ENCODE measurements around the gene CRPPA.
"Not testable (repeated sequence)": the region's sequence is repeated elsewhere in the genome, so short reads cannot be mapped to it uniquely, and the experiment has no call there.

The CRPPA gene

DNA sequence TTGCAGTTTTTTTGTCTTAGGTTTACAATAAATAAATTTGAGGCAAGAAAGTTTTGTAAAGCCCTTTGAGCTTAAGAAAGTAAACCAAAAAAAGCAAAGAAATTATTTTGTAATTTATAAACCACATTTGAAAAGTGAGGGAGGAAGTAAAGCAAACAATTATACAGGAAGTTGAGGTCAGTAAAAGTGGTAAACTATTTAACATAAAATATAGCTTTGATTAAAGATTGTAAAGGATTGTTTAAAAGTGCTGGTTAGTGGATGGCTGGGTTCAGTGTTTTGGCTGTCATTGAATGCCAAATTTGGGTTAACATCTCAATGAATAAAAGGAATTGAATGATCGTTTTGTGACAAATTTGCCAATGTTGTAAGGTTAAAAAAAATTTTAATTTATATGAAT, 34.3 kb upstream of the CRPPA start:
- TF ChIP-seq, protein P1, sequence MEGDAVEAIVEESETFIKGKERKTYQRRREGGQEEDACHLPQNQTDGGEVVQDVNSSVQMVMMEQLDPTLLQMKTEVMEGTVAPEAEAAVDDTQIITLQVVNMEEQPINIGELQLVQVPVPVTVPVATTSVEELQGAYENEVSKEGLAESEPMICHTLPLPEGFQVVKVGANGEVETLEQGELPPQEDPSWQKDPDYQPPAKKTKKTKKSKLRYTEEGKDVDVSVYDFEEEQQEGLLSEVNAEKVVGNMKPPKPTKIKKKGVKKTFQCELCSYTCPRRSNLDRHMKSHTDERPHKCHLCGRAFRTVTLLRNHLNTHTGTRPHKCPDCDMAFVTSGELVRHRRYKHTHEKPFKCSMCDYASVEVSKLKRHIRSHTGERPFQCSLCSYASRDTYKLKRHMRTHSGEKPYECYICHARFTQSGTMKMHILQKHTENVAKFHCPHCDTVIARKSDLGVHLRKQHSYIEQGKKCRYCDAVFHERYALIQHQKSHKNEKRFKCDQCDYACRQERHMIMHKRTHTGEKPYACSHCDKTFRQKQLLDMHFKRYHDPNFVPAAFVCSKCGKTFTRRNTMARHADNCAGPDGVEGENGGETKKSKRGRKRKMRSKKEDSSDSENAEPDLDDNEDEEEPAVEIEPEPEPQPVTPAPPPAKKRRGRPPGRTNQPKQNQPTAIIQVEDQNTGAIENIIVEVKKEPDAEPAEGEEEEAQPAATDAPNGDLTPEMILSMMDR (IDR thresholded peaks at IDR 0.05; ENCODE audit: borderline replicate concordance, insufficient read depth, low read depth, low read length): no peak
- H3K4me3 ChIP-seq (ENCODE audit: low read depth, low read length): no peak overlapping the region

DNA sequence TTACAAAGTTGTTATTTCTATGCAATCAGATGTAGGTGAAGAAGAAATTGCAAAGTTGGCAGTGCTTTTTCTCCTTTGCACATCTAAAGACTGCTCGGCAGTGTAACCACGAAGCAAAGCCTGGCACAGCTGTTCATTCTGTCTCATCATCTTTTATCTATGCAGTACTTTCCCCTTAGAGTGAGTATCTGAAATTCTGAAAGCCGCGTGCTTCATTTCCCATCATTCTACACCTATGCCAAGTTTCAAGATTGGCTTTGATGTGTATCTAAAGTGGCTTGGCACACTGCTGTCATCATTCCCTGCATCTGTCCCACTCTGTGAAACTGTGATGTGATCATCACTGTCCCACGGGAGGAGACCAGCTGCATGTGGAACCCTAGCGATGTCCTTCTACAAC, 29.0 kb upstream of the CRPPA start:
- TF ChIP-seq, protein P1 (IDR thresholded peaks at IDR 0.05; ENCODE audit: borderline replicate concordance, insufficient read depth, low read depth, low read length): no peak
- H3K4me3 ChIP-seq (ENCODE audit: low read depth, low read length): no peak overlapping the region

DNA sequence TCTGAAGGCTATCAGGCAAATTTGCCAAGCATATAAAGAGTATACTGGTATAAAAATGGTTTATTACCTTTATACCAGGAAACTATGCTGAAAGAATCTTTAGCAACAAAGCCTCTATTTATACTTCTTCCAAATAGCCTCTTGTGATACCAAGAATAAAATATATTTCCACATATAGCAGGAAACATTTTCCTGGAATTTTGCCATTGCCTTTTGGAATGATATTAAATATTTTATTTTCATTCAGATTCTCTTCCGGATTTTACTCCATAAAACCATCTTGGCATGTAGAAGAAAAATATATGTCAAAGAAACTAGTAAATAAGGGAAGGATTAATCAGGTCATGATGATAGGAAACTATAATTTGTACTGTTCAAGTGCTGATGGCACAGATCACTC, 26.5 kb upstream of the CRPPA start:
- H3K4me3 ChIP-seq (ENCODE audit: low read depth, low read length): no peak overlapping the region
- TF ChIP-seq, protein P1 (IDR thresholded peaks at IDR 0.05; ENCODE audit: borderline replicate concordance, insufficient read depth, low read depth, low read length): no peak

DNA sequence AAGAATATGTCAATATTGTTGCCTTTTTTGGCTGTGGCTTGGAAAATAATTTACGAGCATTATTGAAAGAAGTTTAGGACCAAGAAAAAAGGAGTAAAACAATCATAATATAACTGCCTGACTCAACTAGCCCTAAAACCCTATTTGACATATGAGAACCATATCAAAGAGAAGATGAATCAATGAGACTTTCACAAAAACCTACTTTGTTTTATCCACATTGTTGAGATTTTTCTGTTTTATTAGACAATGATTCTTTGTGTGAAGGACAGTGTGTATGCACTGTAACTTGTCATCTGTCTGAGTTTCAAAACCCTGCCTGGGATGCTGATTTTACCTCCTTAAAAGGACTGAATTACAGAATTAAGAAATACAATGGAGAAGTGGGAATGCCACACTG, 25.2 kb upstream of the CRPPA start:
- TF ChIP-seq, protein P1 (IDR thresholded peaks at IDR 0.05; ENCODE audit: borderline replicate concordance, insufficient read depth, low read depth, low read length): no peak
- H3K4me3 ChIP-seq (ENCODE audit: low read depth, low read length): no peak overlapping the region

DNA sequence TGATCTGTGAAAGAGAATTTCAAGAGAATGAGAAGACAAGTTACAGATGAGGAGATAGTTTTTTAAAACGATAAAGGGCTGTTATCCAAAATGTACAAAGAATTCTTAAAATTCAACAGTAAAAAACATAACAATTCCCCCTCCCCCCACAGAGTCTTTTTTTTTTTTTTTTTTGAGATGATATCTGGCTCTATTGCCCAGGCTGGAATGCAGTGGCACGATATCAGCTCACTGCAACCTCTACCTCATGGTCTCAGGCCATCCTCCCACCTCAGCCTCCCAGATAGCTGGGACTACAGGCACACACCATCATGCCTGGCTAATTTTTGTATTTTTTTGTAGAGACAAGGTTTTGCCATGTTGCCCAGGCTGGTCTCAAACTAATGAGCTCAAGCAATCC, 22.5 kb upstream of the CRPPA start:
- H3K4me3 ChIP-seq (ENCODE audit: low read depth, low read length): not testable (repeated sequence)

DNA sequence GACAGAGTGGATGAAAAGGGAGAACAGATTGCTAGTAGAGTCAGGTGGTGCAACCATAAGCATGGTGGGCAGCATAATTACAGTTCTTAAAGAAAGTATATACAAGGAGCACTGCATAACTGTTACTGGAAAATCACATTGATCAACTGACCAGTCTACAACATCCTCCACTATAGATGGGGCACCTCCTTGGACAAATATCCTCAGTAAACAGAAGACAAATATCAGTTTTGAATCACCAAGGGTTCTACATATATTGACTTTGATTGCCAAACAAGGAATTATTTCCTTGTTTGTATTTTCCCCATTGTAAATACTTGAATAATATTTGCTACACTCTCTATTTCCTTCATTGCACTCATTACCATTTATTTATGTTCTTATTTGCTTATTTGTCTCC, 17.6 kb upstream of the CRPPA start:
- no peak overlapping the region for H3K4me3 ChIP-seq (ENCODE audit: low read depth, low read length)
- TF ChIP-seq, protein P1 (IDR thresholded peaks at IDR 0.05; ENCODE audit: borderline replicate concordance, insufficient read depth, low read depth, low read length): no peak

DNA sequence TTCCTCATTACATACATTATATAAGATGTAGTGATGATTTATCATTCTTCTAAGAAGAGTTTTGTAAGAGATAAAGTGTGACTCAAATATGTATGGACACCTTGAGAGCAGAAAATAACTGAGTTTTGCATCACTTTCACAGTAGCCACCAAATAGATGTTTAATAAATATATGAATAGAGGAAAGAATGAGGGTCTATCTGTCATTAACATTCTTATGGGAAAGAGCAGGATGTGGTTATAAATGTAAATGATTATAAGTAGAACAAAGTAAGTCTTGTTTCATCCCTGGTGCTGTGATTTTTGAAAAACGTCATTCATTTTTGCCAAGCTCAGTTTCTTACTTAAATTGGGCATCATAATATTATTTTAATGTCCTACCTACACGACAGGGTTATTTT, 15.0 kb upstream of the CRPPA start:
- H3K4me3 ChIP-seq (ENCODE audit: low read depth, low read length): no peak overlapping the region
- TF ChIP-seq, protein P1 (IDR thresholded peaks at IDR 0.05; ENCODE audit: borderline replicate concordance, insufficient read depth, low read depth, low read length): no peak

DNA sequence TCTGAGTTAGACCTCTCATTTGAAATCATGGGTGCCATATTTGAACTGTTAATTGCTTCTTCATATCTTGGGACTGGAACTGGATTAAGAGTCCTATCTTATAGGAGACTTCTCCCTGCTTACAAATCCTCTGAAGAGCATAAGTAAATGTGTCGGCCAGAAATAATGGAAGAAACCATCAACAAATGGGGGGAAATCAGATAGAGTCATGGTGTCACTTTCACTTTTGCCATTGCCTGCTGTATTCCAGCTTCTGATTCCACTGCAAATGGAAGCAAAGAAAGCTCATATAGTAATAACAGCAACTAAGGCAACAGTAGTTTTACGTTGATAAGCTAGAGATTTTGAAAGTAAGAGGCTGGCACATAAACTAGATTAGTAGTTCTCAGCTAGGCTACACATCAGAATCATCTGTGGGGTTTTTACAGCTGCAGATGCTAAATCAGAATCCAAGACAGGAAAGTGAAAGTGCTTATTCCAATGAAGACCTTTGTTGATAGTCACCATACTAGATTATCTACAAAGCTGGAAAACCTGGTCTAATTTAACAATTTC, 12.3 kb upstream of the CRPPA start:
- TF ChIP-seq, protein P1 (IDR thresholded peaks at IDR 0.05; ENCODE audit: borderline replicate concordance, insufficient read depth, low read depth, low read length): no peak
- no peak overlapping the region for H3K4me3 ChIP-seq (ENCODE audit: low read depth, low read length)
